Right lobe of liver (tissue), 4 donors: ENCODE results near the gene ID2.

ENCODE experiments used
- CTCF ChIP-seq, 4 donors: fragments of 200-600 bp in 3 of 4; fragments of 450-650 bp in 1 of 4; IDR thresholded peaks; one replicate each; pipeline versions ENCODE4 v1.5.1 to v1.8.0; 2016 to 2022; ENCODE audit warnings: antibody characterized with exemption in 4 of 4, mild to moderate bottlenecking in 2 of 4
- POLR2A ChIP-seq: fragments of 450-650 bp; IDR thresholded peaks from one replicate; pipeline ENCODE4 v1.6.1; 2017; ENCODE audit warnings: antibody characterized with exemption, mild to moderate bottlenecking
- donor health status: DM: no; HTN: no; CAD: no.
- donor health status: DM: no; HTN: no; CAD: no.
- donor health status: DM: no; HTN: yes; CAD: no.

DNA sequence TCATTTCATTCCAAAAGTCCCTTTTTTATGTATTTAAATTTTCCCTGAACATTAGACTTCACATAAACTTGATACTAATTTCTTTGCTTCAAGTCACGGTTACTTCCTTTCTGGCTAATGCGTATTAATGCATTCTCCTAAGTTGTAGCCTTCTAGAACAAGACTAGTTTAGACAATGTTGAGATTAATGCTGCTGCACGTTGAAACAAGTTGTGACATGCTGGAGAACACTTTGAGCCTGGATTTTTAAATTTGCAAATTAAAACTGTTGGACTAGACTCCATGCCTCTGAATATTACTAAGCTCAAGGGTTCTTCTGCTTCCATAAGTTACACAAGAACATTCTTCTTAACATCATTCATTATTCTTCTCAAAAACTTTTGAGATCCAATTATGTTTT is 29.1 kb downstream of the ID2 start:
- no peak for TF ChIP-seq POLR2A
- no peak for TF ChIP-seq CTCF (IDR thresholded peaks at IDR 0.05)
